ENCODE data around the gene PLS3. TPM values are rescaled to one million over a fixed set of nuclear protein-coding genes. Genes with fewer than 3 reads are reported as not detected.
"Not testable (repeated sequence)": the region's sequence is repeated elsewhere in the genome, so short reads cannot be mapped to it uniquely, and the experiment has no call there.

The PLS3 gene
- total and polyA plus RNA-seq, 4 donors, result 30.9 to 90.4 (median 58.4) TPM

DNA sequence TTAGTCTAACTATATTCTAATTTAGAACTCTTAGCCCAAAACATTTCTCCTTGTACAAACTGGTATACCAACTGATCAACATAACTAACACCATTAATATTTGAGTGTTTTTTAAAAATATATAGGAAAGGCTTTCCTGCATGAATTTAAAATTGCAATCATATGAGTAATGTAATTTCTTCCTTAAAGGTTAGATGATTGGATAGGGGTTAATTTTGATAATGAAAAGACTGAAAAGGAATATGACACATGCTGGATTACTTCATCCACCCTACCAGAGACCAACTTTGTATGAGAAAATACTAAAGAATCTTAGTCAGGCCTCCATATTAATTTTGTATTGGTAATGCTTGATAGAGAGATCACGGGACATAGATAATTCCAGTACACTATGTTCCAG, 25.1 kb upstream of the PLS3 start:
- Histone ChIP-seq H3K27me3 (ENCODE audit: control insufficient read depth, insufficient read depth, low read length) (peaks cover 16% of the 10 kb centered on the region), H3K9me3 (ENCODE audit: control insufficient read depth, insufficient read depth, low read length) (no peaks in the 10 kb centered on the region), H3K4me3 (ENCODE audit: low read depth, low read length) (no peak overlapping the region), H3K4me1 (ENCODE audit: control insufficient read depth, insufficient read depth, low read length) (no peaks in the 10 kb centered on the region), H3K36me3 (ENCODE audit: control insufficient read depth, insufficient read depth, low read length) (no peaks in the 10 kb centered on the region), H3K27ac (ENCODE audit: low read depth, low read length) (no peak overlapping the region)
- no CpG with 5 or more reads among the region's 1 CpG for WGBS (ENCODE audit: insufficient coverage)
- no peak for DNase-seq (ENCODE audit: low read depth in 4 of 6, low spot score in 6 of 6)

DNA sequence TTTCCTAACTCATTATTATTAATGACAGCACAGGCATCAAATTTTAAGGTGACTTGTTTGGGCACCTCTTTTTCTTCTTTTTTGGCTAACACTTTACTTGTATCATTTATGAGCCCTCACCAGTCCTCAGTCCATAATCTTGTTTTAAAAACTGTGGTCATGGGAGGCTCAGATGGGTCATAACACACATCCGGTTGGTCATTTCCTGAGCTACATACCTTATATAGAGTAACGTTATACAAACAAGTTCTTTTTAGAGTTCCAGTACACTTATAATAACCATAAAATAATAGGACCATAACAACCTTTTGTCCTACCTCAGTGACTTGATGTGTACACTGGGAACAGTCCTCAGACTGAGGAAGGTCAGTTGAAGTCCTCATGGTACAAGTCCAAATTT, 21.1 kb upstream of the PLS3 start:
- Histone ChIP-seq H3K9me3 (ENCODE audit: control insufficient read depth, insufficient read depth, low read length) (no peaks in the 10 kb centered on the region), H3K27ac (ENCODE audit: low read depth, low read length) (no peak overlapping the region), H3K27me3 (ENCODE audit: control insufficient read depth, insufficient read depth, low read length) (peaks cover 9% of the 10 kb centered on the region), H3K4me3 (ENCODE audit: low read depth, low read length) (no peak overlapping the region), H3K4me1 (ENCODE audit: control insufficient read depth, insufficient read depth, low read length) (no peaks in the 10 kb centered on the region), H3K36me3 (ENCODE audit: control insufficient read depth, insufficient read depth, low read length) (no peaks in the 10 kb centered on the region)
- DNase-seq (ENCODE audit: low read depth in 4 of 6, low spot score in 6 of 6), result no peak
- whole genome bisulfite sequencing (ENCODE audit: insufficient coverage), result no CpG with 5 or more reads among the region's 2 CpGs

DNA sequence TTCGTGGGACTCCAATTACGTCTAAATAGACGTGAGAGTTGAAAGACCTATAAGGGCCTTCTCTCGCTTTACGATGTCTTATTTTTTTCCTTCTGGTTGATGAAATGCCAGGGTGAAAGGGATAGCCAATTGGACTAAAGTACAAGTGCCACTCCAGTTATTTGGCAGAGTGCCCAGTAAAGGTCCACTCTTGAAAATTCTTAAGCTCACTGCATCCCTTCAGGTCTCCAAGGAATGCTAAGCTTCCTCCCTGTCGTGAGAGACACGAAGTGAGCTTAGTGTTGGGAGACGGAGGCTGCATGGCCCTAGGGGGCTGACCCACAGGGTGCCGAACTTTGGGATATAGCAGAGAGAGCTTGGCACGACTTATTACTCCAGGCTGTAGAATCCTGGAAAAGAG, 19.9 kb upstream of the PLS3 start:
- H3K4me3 ChIP-seq (ENCODE audit: low read depth, low read length); H3K27ac ChIP-seq (ENCODE audit: low read depth, low read length); DNase-seq (ENCODE audit: low read depth in 4 of 6, low spot score in 6 of 6); H3K9me3 ChIP-seq (ENCODE audit: control insufficient read depth, insufficient read depth, low read length); H3K4me1 ChIP-seq (ENCODE audit: control insufficient read depth, insufficient read depth, low read length); H3K36me3 ChIP-seq (ENCODE audit: control insufficient read depth, insufficient read depth, low read length): not testable (repeated sequence)
- H3K27me3 ChIP-seq (ENCODE audit: control insufficient read depth, insufficient read depth, low read length), result peaks cover 19% of the 10 kb centered on the region
- 70% methylated on average over 5 of the region's 10 CpGs for WGBS (ENCODE audit: insufficient coverage)

DNA sequence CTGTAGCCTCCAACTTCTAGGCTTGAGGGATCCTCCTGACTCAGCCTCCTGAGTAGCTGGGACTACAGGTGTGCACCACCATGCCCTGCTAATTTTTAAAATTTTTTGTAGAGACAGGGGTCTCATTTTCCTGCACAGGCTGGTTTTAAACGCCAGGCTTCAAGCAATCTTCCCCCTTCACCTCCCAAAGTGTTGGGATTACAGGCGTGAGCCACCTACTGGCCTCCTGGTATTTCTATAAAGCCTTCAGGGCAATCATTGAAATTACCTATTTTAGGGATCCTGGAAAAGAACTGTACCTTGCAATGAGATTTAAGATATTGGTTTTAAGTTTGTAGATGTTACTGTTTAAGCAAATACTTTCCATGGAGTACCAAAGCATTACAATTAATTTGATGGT, 13.5 kb upstream of the PLS3 start:
- Histone ChIP-seq H3K4me3 (ENCODE audit: low read depth, low read length) (no peak overlapping the region), H3K9me3 (ENCODE audit: control insufficient read depth, insufficient read depth, low read length) (no peaks in the 10 kb centered on the region), H3K36me3 (ENCODE audit: control insufficient read depth, insufficient read depth, low read length) (no peaks in the 10 kb centered on the region), H3K27me3 (ENCODE audit: control insufficient read depth, insufficient read depth, low read length) (peaks cover 14% of the 10 kb centered on the region), H3K27ac (ENCODE audit: low read depth, low read length) (no peak overlapping the region), H3K4me1 (ENCODE audit: control insufficient read depth, insufficient read depth, low read length) (no peaks in the 10 kb centered on the region)
- no CpG with 5 or more reads among the region's 2 CpGs for WGBS (ENCODE audit: insufficient coverage)
- no peak for DNase-seq (ENCODE audit: low read depth in 4 of 6, low spot score in 6 of 6)

DNA sequence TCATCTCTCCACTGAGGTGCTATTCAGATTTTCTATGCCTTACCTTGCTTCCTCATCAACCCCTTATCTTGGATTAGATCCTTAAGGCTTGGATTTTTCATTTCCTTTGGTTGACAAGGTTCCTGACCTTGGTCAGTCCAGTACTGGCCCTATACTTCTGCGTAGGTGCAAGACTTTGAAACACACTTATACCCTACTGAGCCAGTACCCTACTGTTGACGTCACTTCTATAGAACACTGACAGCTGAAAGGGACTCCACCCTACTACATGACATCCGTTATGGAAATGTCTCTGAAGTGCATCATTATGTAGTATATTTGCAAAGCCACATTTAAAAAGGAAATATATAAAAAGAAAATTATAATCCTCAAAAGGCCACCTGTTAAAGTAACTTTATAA, 12.0 kb upstream of the PLS3 start:
- H3K27me3 ChIP-seq (ENCODE audit: control insufficient read depth, insufficient read depth, low read length), result peaks cover 19% of the 10 kb centered on the region

GRCh38 chrX:115553171-115553570, 7.8 kb upstream of the PLS3 start:
- H3K9me3 ChIP-seq (ENCODE audit: control insufficient read depth, insufficient read depth, low read length), result no peaks in the 10 kb centered on the region
- H3K36me3 ChIP-seq (ENCODE audit: control insufficient read depth, insufficient read depth, low read length), result no peaks in the 10 kb centered on the region
- peak in 1 of 6 donors; percentile 4 for DNase-seq (ENCODE audit: low read depth in 4 of 6, low spot score in 6 of 6)
- no peak overlapping the region for H3K4me3 ChIP-seq (ENCODE audit: low read depth, low read length)
- peaks cover 18% of the 10 kb centered on the region for H3K27me3 ChIP-seq (ENCODE audit: control insufficient read depth, insufficient read depth, low read length)
- H3K27ac ChIP-seq (ENCODE audit: low read depth, low read length), result no peak overlapping the region
- no peaks in the 10 kb centered on the region for H3K4me1 ChIP-seq (ENCODE audit: control insufficient read depth, insufficient read depth, low read length)
- 40% methylated on average over 3 of the region's 5 CpGs for WGBS (ENCODE audit: insufficient coverage)

More for the DNA sequence above, 12.0 kb upstream of the PLS3 start:
- no peak for DNase-seq (ENCODE audit: low read depth in 4 of 6, low spot score in 6 of 6)
- Histone ChIP-seq H3K4me1 (ENCODE audit: control insufficient read depth, insufficient read depth, low read length) (no peaks in the 10 kb centered on the region), H3K27ac (ENCODE audit: low read depth, low read length) (no peak overlapping the region), H3K36me3 (ENCODE audit: control insufficient read depth, insufficient read depth, low read length) (no peaks in the 10 kb centered on the region), H3K4me3 (ENCODE audit: low read depth, low read length) (no peak overlapping the region), H3K9me3 (ENCODE audit: control insufficient read depth, insufficient read depth, low read length) (no peaks in the 10 kb centered on the region)
- no CpG with 5 or more reads among the region's 3 CpGs for WGBS (ENCODE audit: insufficient coverage)

DNA sequence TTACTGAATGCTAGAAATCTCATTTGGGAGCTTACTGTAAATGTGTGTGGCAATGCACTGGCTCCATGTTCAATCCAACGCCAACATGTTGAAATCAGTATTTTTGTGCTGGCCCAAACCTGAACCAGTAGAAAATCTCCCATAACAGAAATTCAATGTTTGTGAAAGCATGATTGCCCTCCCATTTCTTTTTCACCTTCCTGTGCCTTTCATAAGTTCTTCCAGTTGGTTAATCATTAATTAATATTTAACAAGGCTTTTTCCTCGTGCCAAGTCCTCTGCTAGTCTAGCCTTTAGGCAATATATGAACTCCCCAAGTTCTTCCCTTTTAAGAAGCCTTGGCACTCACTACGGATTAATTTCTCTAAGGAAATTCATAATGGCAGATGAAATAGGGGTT, 1.3 kb upstream of the PLS3 start:
- Histone ChIP-seq H3K27me3 (ENCODE audit: control insufficient read depth, insufficient read depth, low read length) (peaks cover 68% of the 10 kb centered on the region), H3K36me3 (ENCODE audit: control insufficient read depth, insufficient read depth, low read length) (no peaks in the 10 kb centered on the region), H3K4me3 (ENCODE audit: low read depth, low read length) (no peak overlapping the region), H3K4me1 (ENCODE audit: control insufficient read depth, insufficient read depth, low read length) (peaks cover 16% of the 10 kb centered on the region), H3K27ac (ENCODE audit: low read depth, low read length) (no peak overlapping the region), H3K9me3 (ENCODE audit: control insufficient read depth, insufficient read depth, low read length) (no peaks in the 10 kb centered on the region)
- WGBS (ENCODE audit: insufficient coverage), result 100% methylated on average over 1 of the region's 3 CpGs
- DNase-seq (ENCODE audit: low read depth in 4 of 6, low spot score in 6 of 6), result no peak

DNA sequence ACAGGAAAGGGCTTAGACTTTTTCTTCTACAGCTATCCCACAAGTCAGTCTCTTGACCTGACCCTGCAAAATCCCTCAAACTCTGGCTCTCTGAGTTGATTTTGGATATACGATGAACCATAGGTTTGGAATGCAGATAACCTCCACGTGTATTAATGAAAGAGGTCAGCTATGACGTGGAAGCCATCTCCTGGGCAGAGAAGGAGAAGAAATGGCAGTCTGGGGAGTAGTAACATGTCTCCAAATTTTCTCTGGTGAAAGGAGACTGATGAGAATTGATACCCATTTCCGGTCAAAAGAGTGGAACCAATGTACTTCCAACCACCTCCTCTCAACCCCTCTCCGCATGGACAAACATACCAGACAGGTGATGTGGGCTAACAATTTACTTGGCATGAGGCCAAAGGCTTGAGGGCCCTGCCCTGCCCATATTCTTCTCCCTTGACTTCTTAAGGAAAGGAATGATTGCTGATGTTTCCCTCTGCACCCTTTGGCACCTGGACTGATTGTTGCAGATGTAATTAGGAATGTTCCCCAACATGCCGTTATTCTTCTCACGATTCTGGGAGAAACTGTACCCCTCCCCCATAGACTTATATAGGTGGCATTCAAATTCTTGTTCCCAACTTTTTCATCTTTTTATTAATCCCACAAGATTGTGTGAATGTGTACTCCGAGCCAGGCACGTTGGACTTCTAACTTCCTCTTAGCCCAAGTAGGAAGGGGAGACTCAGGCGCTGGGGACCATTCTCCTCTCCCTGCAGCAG, 580 bp upstream of the PLS3 start:
- Histone ChIP-seq H3K4me3 (ENCODE audit: low read depth, low read length) (peak overlapping the region; percentile 71), H3K27ac (ENCODE audit: low read depth, low read length) (no peak overlapping the region), H3K9me3 (ENCODE audit: control insufficient read depth, insufficient read depth, low read length) (no peaks in the 10 kb centered on the region), H3K36me3 (ENCODE audit: control insufficient read depth, insufficient read depth, low read length) (no peaks in the 10 kb centered on the region), H3K4me1 (ENCODE audit: control insufficient read depth, insufficient read depth, low read length) (peaks cover 16% of the 10 kb centered on the region), H3K27me3 (ENCODE audit: control insufficient read depth, insufficient read depth, low read length) (peaks cover 68% of the 10 kb centered on the region)
- no peak for DNase-seq (ENCODE audit: low read depth in 4 of 6, low spot score in 6 of 6)
- 20% methylated on average over 2 of the region's 10 CpGs for WGBS (ENCODE audit: insufficient coverage)

DNA sequence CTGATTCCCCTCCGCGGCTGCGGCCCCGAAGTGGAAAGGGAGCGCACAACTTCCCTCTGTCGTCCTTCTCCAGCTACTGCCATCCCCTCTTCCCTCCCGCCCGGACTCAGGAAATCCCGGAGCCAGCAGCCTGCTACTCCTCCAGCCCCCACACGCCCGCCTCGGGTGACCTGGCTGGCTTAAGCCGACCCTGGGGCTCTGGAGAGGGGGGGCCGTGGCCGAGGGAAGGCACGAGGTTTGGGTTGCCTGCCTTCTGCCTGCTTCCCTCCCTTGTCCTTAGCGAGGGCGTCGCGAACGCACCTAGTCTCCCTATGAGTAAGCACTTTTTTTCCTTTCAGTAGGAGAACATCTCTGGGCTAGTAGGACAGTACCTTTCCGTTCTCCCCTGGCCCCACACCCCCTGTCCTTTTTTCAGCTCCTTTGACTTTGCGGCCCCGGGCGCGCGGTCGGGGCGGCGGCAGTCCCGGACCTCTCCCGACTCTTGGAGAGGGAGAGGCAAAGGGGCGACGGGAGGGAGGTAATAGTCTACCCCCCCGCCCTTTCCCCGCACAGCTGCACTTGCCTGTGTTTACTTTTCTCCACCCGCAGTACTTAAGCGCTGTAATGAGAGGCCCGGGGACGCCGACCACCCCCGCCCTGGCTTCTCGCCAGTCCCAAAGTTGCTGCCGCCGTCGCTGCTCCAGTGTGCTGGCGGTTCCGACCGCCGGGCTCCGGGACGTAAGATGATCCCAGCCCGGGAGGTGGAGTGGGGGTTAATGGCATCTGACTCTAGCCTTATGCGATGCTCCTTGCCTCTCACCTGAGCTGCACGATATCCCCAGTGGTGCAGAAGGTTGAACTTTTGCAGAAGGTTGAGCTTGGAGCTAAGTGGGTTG, 868 bp downstream of the PLS3 start:
- Histone ChIP-seq H3K36me3 (ENCODE audit: control insufficient read depth, insufficient read depth, low read length) (no peaks in the 10 kb centered on the region), H3K27ac (ENCODE audit: low read depth, low read length) (peak overlapping the region; percentile 83), H3K27me3 (ENCODE audit: control insufficient read depth, insufficient read depth, low read length) (peaks cover 59% of the 10 kb centered on the region), H3K4me3 (ENCODE audit: low read depth, low read length) (peak overlapping the region; percentile 71), H3K9me3 (ENCODE audit: control insufficient read depth, insufficient read depth, low read length) (no peaks in the 10 kb centered on the region), H3K4me1 (ENCODE audit: control insufficient read depth, insufficient read depth, low read length) (peaks cover 16% of the 10 kb centered on the region)
- WGBS (ENCODE audit: insufficient coverage), result 2% methylated on average over 40 of the region's 55 CpGs
- DNase-seq (ENCODE audit: low read depth in 4 of 6, low spot score in 6 of 6), result peak in 3 of 6 donors; percentile 11 to 53 (median 35)
